DND-41 (cell line): ENCODE data around the gene PPP1R12C.

ENCODE experiments used
- CTCF ChIP-seq: IDR thresholded peaks from 2 replicates; pipeline ENCODE4 v1.5.1; 2012; ENCODE audit warnings: borderline replicate concordance, low read length, moderate library complexity, mild to moderate bottlenecking; ENCODE audit not compliant: poor library complexity, severe bottlenecking; ENCODE audit errors: extremely low read depth
- EZH2 ChIP-seq: IDR thresholded peaks from 3 replicates; pipeline ENCODE4 v1.6.1; 2012; ENCODE audit warnings: borderline replicate concordance, low read depth, mild to moderate bottlenecking, moderate library complexity, low read length, inconsistent platforms; ENCODE audit not compliant: severe bottlenecking

DNA sequence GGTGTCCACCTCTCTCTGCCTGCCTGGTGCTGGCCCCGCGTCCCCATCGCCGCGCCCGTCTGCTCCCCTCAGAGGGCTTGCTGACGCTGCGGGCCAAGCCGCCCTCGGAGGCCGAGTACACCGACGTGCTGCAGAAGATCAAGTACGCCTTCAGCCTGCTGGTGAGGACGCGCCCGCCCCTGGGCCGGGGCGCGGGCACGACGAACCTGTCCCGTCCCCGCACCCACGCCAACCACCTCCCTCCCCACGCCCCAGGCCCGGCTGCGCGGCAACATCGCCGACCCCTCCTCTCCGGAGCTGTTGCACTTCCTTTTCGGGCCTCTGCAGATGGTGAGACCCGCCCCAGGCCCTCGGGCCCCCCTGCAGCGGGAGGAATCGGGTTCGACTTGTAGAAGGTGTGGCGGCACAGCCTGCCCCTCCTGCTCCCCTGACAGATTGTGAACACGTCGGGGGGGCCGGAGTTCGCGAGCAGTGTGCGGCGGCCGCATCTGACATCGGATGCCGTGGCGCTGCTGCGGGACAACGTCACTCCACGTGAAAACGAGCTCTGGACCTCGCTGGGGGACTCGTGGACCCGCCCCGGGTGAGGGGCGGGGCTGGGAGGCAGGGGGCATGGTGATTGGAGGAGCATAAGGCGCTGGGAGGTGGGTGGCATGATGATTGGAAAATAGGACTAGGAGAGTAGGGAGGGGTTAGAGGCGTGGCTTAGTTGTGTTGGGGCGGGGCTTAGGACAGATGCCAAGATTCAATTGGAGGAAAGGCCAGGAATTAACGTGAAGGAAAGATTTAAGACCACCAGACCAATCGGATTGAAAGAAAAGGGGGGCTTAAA, 35.2 kb downstream of the PPP1R12C start:
- TF ChIP-seq CTCF (no peak), EZH2 (no peak)
